Psoas muscle (tissue), 8 donors: Measurements from ENCODE around the gene EMX1. TPM values are rescaled to one million over a fixed set of nuclear protein-coding genes. Genes with fewer than 3 reads are reported as not detected.

Experiments used
- ATAC-seq, 4 donors: fragments of 200-7000 bp; cut with Tn5 transposase; one replicate each; pipeline ENCODE4 v1.9.1; 2020; ENCODE audit warnings: moderate library complexity in 3 of 4, mild to moderate bottlenecking in 2 of 4
- DNase-seq, 2 donors: peaks; one replicate each; pipeline ENCODE4 v3.0.0-alpha.2; 2020
- H3K27ac ChIP-seq: fragments of 200-600 bp; one replicate; pipeline ENCODE4 v1.8.0; 2022
- H3K27me3 ChIP-seq, 3 donors: fragments of 200-600 bp in 1 of 3; one replicate each; pipeline versions ENCODE4 v1.6.1 to v1.8.0; 2013 to 2022; ENCODE audit warnings: low read length in 2 of 3, mild to moderate bottlenecking in 2 of 3, moderate library complexity in 1 of 3; ENCODE audit not compliant: insufficient read depth in 3 of 3
- H3K36me3 ChIP-seq, 2 donors: fragments of 200-600 bp in 1 of 2; one replicate each; pipeline versions ENCODE4 v1.6.1 to v1.8.0; 2013 to 2022; ENCODE audit warnings: low read depth in 1 of 2, mild to moderate bottlenecking in 1 of 2, moderate library complexity in 1 of 2; ENCODE audit not compliant: insufficient read depth in 1 of 2
- H3K4me1 ChIP-seq: fragments of 200-600 bp; one replicate; pipeline ENCODE4 v1.8.0; 2022
- H3K4me3 ChIP-seq: fragments of 200-600 bp; one replicate; pipeline ENCODE4 v1.8.0; 2022; ENCODE audit warnings: mild to moderate bottlenecking
- H3K9me3 ChIP-seq: fragments of 200-600 bp; one replicate; pipeline ENCODE4 v1.8.0; 2022
- CTCF ChIP-seq: fragments of 200-600 bp; IDR thresholded peaks from one replicate; pipeline ENCODE4 v1.8.0; 2022; ENCODE audit warnings: antibody characterized with exemption
- WGBS, 3 donors: extraction: QIAGEN DNeasy Blood & Tissue Kit; methylation state at CpG; one replicate each; pipeline versions ENCODE4 v1.1.6 to v1.1.7; 2013; 5-methylcytosine and 5-hydroxymethylcytosine counted together
- intact Hi-C, 2 donors: fragments of 100-400 bp; cut with DNase I; formaldehyde crosslinking; loops; one replicate each; pipeline versions ENCODE4 v1.11.0 to v1.14.2; 2022
- polyA plus RNA-seq, 3 donors: library from polyadenylated mRNA; stranded (reverse); fragments of 200-250 nt; gene quantifications; one replicate each; pipeline ENCODE4 v1.2.3, GENCODE V29; 2013
- total RNA-seq, 4 donors: library from RNA; stranded (reverse); fragmentation: NEBNext Ultra II Directional in 2 of 4; extraction: Animal tissue kit (Norgen Biotek cat#: 25700) in 2 of 4; gene quantifications; one replicate each; pipeline versions ENCODE4 v1.2.1 to v1.2.4, GENCODE V29; 2021 to 2023
- donor health status: healthy with polysubstance abuse.
- donor health status: DM: no; HTN: no; CAD: no; lungs with moderate emphysema.
- donor health status: Bipolar disorder and iron deficiency.
- donor health status: healthy.
- donor health status: DM: yes; HTN: yes; CAD: no.
- donor health status: DM: no; HTN: no; CAD: no.
- donor health status: DM: no; HTN: no; CAD: no.
- donor health status: DM: yes; HTN: yes; CAD: no.

The EMX1 gene
- total and polyA plus RNA-seq, 7 donors = 0.01 TPM; not detected in 6

- 49 to 60% (median 52%) methylated on average over 7 of the region's 7 CpGs for WGBS, 3 donors
Observed at GRCh38 chr2:72886505-72887031, 30.8 kb upstream of the EMX1 start.

GRCh38 chr2:72887032-72887739 lies 30.1 kb upstream of the EMX1 start, which contains the start of gene SPR:
Gene SPR, plus strand, starts transcription at chr2:72887408. Its CDS starts 25 bp downstream, at chr2:72887433.
- Histone ChIP-seq H3K27me3 (no peaks in the 10 kb centered on the region), H3K4me3 (peak within 1 kb of the TSS; percentile 77), H3K4me1 (peaks cover 22% of the 10 kb centered on the region), H3K36me3 (peaks cover 0 to 16% of the 10 kb centered on the region in 2 donors), H3K9me3 (no peaks in the 10 kb centered on the region), H3K27ac (peak within 1 kb of the TSS; percentile 86)
- WGBS, 3 donors = 1% methylated on average over 62 to 76 of the region's 76 CpGs
- DNase-seq (peak; percentile 83 to 84), ATAC-seq (peak; percentile 81 to 88 (median 86))
- no peak for TF ChIP-seq CTCF
- intact Hi-C loops = no loop called here

More at GRCh38 chr2:72886505-72887031, 30.8 kb upstream of the EMX1 start:
- Histone ChIP-seq H3K4me3 (peak overlapping the region; percentile 77), H3K9me3 (no peaks in the 10 kb centered on the region), H3K4me1 (peaks cover 22% of the 10 kb centered on the region), H3K27ac (peak overlapping the region; percentile 86), H3K36me3 (peaks cover 0 to 10% of the 10 kb centered on the region in 2 donors), H3K27me3 (peaks cover 0 to 4% (median under 1%) of the 10 kb centered on the region in 3 donors)
- no peak for ATAC-seq
- TF ChIP-seq CTCF = no peak
- DNase-seq = no peak
- intact Hi-C loops = no loop called here

- intact Hi-C loops = no loop called here
- DNase-seq (peak; percentile 92 to 94), ATAC-seq (peak; percentile 80 to 89 (median 82))
- TF ChIP-seq CTCF = peak; percentile 92
- H3K27ac ChIP-seq = peak overlapping the region; percentile 86
- H3K9me3 ChIP-seq = no peaks in the 10 kb centered on the region
- WGBS, 3 donors = 9 to 10% (median 9%) methylated on average over 19 to 21 of the region's 21 CpGs
- H3K4me1 ChIP-seq = peaks cover 22% of the 10 kb centered on the region
- no peaks in the 10 kb centered on the region for H3K27me3 ChIP-seq
- H3K4me3 ChIP-seq = peak overlapping the region; percentile 77
- H3K36me3 ChIP-seq = peaks cover 0 to 17% of the 10 kb centered on the region in 2 donors
Observed at GRCh38 chr2:72887740-72888437, 29.4 kb upstream of the EMX1 start.

GRCh38 chr2:72888438-72889202 lies 28.7 kb upstream of the EMX1 start:
- no peak for DNase-seq
- H3K4me1 ChIP-seq = peaks cover 22% of the 10 kb centered on the region
- no peak for TF ChIP-seq CTCF
- WGBS, 3 donors = 80 to 88% (median 80%) methylated on average over 11 of the region's 11 CpGs
- H3K4me3 ChIP-seq = peak overlapping the region; percentile 77
- no peaks in the 10 kb centered on the region for H3K27me3 ChIP-seq
- ATAC-seq = no peak
- intact Hi-C loops = no loop called here
- H3K27ac ChIP-seq = no peak overlapping the region
- H3K9me3 ChIP-seq = no peaks in the 10 kb centered on the region
- H3K36me3 ChIP-seq = peaks cover 0 to 17% of the 10 kb centered on the region in 2 donors
